Activated CD4-positive, alpha-beta T cell treated with anti-CD3 and anti-CD28 coated beads, Interleukin-10, Interleukin-2, amounts not matched to agents 100 ng/mL and 50 ng/mL, durations not matched to agents 16 hours and 8 hours (primary cell): Measurements from ENCODE around the gene HRH3.

ENCODE experiments used
- DNase-seq: peaks from one replicate; pipeline ENCODE4 v3.0.0-alpha.2; 2020

HRH3 gene

DNA sequence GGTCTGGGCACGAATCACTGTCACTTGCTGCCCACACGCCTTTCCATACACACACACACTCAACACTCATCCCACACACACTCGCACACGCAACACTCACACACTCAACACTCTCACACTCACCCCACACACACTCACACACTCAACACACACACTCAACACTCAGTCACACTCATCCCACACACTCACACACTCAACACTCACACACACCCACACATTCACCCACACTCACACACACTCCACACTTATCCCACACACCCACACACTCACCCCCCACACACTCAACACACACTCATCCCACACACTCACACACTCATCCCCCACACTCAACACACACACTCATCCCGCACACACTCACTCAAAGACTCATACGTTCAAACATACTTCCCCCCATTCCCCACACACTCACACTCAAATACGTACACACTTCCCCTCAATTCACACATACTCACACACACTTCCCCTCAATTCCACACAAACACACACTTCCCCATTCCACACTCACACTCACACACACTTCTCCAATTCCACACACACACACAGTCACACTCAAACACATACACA, 9.0 kb upstream of the HRH3 start:
- DNase-seq, result no peak

DNA sequence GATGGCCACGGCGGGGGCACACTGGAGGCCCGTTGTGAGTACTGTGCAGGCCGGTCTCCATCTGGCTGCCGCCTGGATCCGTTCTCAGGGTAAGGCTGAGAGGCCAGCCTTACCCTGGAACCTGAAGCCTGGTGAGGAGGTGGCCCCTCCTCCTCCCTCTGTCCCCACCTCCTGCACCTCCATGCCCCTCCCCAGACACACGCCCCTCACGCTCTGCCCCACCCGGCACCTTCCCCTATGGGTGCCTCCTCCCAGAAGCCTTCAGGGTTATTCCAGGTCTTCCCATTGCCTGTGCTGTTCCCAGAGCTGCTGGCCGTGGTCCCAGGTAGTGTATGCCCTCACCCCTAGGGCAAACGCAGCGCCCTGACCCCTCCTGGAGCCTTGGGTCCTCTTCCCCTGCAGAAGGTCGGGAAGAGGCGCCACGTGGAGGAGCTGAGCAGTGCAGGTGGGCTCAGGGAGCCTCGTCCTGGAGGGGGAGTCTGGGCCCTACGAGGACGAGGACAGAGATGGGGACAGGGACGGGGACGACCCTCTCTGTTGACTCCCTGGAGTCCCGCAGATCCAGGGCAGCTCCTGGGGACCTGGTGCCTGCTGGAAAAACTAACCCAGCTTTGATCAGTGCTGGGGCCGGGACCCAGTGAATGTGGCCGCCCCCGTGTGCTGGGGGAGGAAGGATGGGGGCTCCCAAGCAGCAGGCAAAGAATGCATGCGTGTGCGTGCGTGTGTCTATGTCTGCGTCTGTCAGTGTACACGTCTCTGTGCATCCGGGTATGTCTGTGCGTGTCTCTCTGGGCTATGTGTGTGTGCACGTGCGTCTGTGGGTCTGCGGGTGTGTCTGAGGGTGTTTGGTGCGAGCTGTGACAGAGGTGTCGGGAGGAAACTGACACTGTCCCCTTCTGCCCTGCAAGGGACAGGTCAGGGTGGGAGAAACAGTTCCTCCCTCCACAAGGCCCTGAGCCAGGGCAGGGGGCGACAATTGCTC, 8.2 kb upstream of the HRH3 start:
- DNase-seq, result no peak

DNA sequence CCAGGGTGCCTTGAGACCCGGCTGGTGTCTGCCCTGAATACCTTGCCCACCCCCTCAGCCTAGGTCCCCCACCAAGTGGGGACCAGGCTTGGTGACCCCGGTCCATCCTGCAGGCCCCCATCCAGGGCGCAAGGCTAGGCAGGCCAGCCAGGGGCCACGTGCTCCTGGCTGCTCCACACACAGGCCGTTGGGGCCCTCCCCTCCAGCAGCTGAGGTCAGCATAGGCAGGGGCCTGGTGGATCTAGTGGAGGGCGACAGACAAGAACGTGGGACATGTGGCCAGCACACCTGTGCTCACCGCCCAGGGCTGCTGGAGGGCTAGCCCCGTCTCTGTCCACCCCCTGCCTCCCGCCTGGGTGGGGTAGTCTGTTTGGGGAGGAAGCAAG, 7.5 kb upstream of the HRH3 start:
- DNase-seq, result no peak

DNA sequence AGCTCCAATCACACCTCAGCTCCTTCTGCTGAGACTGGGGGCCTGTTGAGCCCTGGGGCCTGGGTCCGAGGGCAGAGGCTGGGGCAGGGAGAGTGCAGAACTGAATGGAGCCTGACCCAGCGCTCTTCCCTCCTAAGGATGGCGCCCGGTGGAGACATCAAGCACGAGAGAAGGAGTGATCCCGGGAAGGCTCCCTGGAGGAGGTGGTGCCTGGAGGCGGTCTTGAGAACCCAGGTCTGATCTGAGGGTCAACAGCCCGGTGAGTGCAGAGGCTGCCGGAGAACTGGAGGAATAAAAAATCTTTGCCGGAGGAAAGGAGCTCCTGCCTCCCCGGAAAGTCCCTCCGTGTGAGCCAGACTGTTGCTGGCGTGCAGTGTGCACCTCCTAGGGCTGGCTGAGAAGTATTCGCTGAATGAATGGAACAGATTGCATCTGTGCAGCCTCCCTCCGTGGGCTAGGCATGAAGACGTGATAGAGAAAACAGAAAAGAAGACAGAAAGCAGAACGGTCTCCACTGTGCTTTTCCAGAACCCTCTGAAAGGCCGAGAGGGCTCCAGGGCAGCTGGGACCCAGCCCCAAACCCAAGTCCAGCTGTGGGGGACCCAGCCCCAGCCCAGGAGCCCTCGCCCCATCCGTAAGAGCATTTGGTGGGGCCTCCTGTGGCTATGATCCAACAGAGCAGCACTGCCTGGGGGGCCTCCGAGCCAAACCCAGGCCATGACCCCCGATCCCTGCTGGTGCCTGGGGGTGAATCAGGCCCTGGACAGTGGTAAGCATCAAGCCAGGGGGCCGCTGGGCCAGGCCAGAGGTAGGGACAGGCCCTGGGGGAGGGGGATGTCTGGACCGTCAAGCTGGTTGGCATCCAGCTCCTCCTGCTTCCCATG, 6.9 kb upstream of the HRH3 start:
- no peak for DNase-seq

DNA sequence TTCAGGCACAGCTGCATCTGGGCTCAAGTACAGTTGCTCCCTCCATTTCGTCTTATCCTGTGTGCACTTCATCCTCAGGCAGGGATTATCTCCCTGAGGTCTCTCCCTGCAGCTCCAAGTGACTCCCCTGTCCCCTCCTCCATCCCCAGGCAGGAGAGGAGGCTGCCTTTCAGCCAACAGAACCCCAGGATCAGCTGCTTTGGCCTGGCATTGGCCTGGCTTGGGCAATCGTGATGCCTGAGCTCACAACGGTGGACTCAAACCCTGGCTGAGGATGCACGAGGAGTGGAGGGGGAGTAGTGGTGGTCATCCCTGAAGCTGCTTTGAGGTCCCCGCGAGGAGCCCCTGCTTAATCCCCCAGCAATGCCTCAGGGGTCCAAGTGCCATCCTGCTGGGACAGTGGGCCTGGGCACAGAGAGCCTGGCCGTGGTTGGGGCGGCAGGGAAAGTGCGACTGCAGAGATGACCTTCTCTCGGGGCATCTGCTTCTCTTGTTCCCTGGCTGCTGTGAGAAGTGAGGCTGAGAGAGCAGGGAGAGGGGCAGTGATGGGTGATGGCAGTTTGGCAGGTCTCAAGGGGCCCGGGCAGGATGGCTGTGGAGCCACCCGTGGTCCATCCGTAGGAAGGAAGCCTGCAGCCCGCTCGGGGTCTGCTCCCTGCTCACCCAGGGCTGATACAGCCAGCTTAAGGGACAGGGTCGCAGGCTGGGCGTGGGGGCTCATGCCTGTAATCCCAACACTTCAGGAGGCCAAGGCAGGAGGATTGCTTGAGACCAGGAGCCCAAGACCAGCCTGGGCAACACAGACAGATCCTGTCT, 6.0 kb upstream of the HRH3 start:
- no peak for DNase-seq

DNA sequence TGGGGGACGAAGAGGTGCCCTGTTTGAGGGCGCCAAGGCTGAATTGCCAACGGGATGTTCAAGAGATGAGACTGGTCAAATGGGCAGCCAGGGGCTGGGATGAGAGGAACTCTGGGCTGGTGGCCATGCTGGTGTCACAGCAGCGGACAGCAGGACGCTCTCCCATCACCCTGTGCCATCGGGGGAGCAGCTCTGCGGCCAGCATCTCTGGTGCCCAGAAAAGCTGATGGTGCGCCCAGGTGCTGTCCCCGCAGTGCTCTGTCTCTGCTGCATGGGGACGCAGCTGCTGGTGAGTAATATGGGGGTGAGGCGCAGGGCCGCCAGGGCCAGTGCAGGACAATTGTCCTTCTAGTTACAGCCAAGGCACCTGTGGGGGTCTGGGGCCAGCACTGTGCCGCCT, 4.9 kb upstream of the HRH3 start:
- DNase-seq, result no peak

DNA sequence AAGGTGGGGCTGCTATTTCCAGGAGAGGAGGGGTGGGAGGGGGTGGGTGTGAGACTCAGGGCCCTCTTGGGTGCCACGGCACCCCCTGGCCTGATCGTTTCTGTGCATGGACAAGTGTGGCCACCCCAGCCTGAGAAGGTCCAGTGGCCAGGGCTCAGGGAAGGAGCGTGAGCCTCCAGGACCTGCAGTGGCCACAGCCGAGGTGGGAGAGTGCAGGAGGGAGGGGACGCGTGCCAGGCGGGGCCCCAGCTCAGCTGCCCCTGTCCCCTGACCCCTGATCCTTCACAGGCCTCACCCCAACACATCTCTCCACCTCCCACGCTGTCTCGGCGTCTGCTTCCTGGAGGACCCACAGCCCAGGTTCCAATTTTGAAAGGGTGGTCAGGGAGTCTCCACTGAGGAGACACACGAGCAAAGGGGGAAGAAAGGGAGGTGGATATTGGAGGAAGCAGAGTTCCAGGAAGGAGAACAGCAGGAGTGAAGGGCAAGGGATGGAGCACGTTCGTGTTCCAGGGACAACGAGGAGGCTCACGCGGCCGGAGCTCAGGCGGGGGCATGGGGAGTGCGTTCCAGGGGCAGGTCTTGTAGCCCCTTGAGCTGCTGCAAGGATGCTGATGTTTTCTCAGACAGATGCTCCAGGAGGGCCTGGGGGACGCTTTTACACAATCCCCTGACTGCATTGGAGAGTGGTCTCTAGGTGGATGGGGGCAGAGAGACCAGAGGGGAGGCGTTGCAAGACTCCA, 4.2 kb upstream of the HRH3 start:
- no peak for DNase-seq

DNA sequence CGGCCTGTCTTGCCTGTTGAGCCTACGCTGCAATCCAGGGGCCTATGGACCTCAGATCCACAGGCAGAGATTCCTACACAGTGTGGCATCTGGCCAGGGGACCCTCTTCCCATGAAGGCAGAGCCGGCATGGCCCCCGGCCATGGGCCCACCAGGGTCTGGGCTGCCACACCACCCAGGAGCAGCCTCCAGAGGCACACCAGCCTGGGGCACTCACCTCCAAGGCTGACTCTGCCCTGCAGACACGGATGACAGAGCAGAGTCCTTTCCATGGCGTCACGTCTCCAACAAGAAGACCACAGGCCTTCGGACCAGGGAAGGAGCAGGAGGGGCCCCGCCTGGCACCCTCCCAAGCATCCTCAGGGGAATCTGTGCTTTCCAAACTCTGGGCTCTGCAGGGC, 3.5 kb upstream of the HRH3 start:
- no peak for DNase-seq

DNA sequence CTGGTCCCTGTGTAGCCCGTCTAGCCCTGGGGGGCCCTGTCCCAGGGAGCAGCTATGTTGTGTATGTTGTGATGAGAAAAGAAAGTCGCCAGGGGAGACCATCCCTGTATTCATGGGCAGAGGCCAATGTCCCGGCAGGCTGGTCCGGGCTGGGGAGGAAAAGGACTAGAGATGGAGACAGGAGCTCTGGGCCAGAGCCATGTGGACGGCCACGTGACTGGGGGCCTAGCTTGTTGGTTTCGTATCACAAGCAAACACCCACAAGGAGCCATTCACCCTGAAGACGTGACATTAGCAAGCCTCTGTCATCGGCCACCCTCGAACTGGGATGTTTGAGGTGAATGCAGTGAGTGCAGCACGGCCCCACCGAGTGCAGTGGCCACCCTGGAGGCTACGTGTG, 2.9 kb upstream of the HRH3 start:
- DNase-seq, result no peak

DNA sequence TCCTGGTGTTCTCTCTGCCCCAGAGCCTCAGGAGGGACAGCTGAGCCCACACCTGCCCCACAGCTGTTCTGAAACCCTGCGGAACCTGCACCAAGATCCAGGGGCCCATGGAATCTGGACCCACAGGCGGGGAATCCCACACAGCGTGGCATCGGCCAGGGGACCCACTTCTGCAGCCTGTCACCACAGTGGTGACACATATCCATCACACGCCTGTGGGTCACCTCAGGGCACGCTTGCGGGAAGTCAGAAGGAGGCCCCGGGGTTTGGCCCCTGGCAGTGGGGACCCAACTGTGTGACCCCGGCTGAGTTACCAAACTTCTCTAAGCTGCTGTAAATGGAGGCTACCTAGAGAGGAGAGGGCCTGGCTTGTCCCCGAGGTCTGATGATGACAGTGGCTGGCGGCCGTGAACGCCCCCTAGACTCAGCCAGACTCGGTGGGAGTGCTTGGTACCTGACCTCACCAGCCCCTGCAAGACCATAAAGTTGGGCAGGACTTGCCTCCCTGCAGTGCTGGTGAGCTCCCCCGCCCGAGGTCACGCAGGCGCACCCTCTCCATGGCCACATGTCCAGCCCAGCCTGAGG, 2.3 kb upstream of the HRH3 start:
- DNase-seq, result no peak

DNA sequence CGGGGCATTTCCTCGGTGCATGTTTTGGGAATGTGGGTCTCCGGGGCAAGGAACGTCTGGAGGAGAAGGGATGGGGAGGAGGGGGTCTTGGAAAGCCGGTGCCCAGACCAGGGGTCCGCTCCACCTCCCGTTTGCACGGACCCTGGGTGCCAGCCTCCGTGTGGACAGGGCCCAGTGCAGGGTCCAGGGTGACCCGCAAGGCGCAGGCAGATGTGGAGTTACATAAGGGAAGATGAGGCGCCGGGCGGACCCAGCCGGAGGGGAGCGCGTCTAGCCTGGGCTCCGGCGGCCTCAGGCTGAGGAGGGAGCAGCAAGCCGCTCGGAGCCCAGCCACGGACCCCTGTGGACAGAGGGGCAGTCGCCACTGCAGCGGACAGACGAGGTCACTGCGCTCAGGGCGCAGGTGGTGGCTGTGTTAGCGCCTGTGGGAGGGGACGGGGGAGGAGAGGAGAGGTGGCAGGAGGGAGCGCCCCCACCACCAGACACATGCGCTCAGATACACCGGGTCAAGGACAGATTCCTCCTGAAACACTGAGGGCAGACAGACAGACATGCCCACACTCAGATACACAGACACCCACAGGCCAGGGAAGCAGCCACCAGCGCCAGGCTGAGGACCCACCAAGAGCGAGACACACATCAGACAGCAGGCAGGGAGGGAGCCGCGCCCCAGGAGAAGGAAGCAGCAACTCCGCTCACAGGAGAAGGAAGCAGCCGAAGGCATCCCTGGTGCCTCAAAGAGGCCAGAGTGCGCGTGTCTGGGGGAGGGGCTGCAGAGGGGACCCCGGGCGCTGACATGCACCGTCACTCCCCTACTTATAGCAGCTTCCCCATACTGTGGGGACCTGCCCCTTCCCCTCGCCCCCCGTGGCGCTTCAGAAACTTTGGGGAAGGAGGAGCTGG, 839 bp upstream of the HRH3 start:
- DNase-seq, result no peak

DNA sequence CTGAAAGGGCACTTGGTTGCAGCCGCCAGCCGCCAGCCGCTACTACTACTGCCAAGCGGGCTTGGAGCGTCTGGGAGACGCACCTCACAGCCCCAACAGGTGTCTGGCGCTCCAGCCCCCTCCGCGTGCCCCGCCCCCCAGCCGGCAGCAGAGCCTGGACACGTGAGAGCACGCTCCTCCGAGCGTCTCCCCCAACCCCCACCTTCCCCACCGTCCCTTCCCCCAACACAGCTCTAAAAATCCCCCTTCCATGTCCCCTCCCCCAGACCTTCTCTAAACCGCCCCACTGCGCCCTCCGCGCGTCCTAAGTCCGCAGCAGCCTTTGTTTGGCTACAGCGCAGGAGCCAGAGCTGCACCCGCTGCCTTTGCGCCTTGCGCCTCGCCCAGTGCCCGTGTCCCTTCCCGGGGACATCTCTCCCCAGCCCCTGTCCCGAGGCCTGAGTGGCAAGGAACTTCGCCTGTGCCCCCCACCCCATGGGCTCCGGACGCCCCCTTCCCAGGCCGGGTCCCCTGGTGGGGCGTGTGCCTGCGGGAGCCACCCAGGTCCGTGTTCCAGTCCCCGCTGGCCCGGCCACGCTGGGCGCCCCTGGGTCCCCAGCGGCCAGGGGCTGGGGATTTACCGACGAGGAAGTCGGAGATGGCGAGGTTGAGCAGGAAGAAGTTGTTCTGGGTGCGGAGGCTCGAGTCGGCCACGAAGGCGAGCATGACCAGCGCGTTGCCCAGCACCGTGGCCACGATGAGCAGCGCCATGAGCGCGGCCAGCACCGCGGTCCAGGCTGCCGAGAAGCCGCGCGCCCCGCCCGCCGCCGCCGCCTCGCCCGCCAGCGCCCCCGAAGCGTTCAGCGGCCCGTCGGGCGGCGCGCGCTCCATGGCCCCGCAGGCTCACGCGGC, 732 bp downstream of the HRH3 start:
- DNase-seq, result no peak

DNA sequence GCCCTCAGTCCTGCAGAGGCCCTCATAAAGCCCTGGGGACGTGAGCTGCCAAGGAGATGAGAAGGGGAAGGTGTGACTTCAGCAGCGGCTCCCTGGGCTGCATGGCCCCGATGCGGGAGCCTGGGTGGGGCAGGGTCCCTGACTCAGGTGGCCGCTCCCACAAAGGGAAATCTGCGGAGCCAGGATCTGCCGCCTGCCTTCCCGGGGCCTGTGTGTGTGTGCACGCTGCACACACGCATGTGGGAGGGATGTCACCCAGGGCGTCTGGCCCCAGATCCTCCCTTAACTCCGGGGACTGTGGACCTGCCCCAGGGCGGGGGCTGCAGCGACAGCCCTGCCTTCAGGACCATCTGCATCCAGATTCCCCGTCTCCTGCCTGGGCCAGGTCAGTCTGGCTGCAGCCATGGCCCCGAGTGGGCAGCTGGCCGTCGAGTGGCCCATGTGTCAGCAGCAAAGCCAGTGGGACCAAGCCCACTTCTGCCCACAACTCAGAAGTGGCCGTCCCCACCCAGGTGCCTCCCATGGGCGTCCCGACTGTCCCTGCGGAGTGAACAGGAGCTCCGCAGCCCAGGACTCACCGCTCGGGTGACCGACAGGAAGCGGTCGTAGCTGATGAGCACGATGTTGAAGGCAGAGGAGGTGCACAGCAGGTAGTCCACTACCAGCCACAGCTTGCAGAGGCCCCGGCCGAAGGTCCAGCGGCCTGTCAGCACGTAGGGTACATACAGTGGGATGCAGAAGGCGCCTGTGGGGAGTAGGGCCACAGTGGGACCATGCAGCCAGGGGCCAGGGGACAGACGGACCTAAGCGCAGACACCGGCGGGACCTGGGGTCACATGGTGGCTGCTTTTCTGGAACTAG, 1.9 kb downstream of the HRH3 start:
- DNase-seq, result no peak

DNA sequence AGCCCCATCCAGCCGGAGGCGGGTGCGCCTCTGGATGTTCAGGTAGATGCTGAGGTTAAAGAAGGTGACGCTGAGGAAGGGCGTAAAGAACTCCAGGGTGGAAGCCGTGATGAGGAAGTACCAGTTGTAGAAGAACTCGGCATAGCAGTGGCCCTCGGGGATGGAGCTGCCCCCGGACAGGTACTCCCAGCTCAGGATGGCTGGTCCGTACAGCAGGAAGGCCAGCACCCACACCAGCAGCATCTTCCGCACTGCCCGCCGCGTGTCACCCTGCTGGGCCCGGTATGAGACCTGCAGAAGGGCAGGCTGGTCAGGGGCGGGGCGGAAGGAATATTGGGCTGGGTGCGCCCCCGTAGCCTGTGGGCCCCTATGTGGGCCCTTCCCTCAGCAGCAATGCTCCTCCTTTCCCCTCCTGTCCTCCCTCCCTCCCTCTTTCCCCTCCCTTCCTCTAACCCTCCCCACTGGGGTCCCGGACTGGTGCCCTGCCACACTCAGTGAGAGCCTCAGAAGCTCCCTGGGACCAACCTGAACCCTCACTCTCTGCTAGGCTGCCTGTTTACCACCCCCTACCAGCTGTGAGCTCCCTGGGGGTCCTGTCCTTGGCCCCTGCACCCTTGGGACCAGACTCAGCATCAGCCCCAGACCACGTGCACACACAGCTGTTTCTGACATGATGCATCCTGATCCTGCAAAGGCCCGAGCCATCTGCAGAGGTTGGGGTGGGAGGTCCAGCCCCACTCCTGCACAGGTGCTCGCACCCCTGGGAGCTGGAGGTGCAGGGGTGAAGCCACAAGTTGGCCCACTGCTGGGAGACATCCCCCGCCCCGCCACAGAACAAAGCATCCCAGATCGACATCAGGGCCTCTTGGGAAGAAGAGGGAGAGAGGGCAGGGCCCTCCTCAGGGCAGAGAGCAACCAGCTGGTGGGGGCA, 3.2 kb downstream of the HRH3 start:
- DNase-seq, result no peak

DNA sequence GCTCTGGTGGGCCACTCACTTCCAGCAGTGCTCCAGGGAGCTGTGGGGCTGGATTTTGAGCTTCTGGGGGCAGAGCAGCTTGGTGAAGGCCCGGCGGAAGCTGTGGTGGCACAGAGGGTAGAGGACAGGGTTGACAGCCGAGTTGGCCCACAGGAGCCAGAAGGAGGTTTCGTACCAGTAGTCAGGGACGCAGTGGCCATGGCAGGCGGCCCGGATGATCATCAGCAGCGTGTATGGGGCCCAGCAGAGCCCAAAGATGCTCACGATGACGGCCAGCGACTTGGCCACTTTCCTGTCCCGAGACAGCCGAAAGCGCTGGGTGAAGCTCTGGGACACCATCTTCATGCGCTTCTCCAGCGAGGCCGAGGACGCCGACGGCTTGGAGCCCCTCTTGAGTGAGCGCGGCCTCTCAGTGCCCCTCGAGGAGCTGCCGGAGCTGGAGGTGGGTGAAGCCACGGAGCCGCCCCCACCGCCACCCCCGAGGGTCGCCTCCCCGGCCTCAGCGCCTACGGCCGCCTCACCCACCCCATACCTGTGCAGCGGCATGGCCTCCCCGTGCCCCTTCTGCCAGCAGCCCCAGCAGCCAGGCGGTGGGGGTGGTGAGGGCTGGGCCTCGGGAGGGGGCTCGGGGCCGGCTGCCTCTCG, 4.0 kb downstream of the HRH3 start:
- DNase-seq, result no peak
